GM13976 (cell line): ENCODE measurements around the gene COMMD6.

Experiments
- DNase-seq: peaks from one replicate; pipeline ENCODE4 v3.0.0; 2012; ENCODE audit warnings: low spot score
- CTCF ChIP-seq: IDR thresholded peaks from 2 replicates; pipeline ENCODE4 v1.5.1; 2012; ENCODE audit warnings: borderline replicate concordance, mild to moderate bottlenecking; ENCODE audit not compliant: insufficient read depth; ENCODE audit errors: extremely low read depth, missing control alignments, control extremely low read depth
- in situ Hi-C: fragments of 300-500 bp; cut with MboI; formaldehyde crosslinking; loops from one replicate; pipeline ENCODE4 v1.12.0; 2022; ENCODE audit warnings: low sequenced_read_pairs, mixed read lengths, inconsistent platforms; ENCODE audit not compliant: unreplicated experiment

COMMD6 gene

GRCh38 chr13:75486146-75487062, 51.2 kb downstream of the COMMD6 start:
- no peak for DNase-seq
- in situ Hi-C loops: no loop called here
- TF ChIP-seq CTCF: no peak

DNA sequence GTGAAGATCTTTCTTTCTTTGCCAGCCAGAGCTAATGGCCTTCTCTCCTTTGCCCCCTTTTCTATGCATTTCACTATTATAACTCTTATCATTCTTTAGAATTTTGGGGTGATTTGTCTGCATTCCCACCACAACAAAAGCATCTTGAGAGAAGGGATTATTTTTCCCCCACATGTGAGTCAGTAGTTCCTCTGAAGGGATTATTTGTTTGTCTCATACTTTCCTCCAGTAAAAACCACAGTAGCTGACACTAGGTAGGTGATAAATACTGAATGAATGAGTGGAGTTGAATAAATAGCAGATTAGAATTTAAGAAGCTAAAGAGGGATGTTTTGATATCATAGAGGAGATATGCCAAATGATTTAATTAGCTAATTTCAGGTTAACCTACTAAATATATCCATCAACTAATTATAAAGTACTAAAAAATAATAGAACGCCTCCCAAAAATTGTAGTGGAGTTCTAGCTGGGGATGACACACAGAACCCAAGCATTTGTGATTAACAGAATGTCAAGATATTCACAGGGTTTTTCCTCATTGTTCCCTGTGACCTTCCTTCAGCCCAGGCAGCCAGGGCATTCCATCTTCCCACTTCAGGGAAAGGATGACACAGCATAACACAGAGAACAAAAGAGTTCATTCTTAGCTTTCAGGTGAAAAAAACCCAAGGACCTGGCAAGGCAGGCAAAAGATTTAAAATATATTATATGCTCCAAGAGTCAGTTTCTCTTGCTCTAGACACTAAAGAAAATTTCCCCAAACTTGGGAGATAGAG, 52.2 kb downstream of the COMMD6 start:
- in situ Hi-C loops: no loop called here

GRCh38 chr13:75482820-75483079, 54.9 kb downstream of the COMMD6 start:
- TF ChIP-seq CTCF: no peak
- DNase-seq: no peak
- in situ Hi-C loops: no loop called here

More for the DNA sequence above, 52.2 kb downstream of the COMMD6 start:
- DNase-seq: no peak
- TF ChIP-seq CTCF: no peak

DNA sequence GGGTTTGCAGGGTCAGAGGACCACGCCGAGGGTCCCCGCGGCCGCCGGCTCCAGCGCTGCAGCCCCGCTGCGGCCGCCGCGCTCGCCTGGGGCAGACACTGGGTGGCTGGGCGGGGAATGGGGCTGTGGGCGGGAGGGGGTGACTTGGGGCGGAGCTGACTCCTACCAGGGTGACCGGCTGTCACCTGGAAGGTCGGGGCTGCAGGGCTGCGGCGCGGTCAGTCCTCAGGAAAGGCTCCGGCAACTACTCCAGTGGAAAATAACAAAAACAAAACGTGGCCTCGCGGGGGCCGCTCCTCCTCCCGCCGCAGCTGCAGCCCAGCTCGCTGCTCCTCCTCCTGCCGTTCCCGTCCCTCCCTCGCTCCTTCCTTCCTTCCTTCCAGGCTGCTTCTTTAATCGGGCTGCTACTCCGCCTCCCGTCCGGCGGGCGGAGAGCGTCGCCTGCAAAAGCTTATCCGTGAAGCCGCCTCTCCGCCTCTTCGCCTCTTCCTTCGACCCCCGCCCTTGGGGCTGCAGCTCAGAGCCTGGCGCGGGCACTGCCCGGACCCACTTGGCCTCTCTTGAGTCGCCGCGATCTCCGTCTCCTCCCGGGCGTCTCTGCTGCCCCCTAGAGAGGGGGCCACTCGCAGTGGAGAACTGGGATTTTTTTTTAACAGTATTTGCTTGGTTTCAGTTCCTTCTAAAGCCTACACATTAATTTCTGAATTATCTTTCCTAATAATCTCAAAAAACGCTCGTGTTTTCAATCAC, 55.4 kb downstream of the COMMD6 start, which contains the start of gene TBC1D4:
Gene TBC1D4, minus strand, starts transcription at position 100 of the 750 bp plus-strand sequence. CDS start 402 bp downstream, outside the sequence.
- in situ Hi-C loops: no loop called here
- DNase-seq: peak; percentile 85
- TF ChIP-seq CTCF: peak; percentile 63

- no peak for TF ChIP-seq CTCF
- peak; percentile 48 for DNase-seq
- in situ Hi-C loops: no loop called here
Measured at GRCh38 chr13:75481176-75482069, 56.2 kb downstream of the COMMD6 start.

DNA sequence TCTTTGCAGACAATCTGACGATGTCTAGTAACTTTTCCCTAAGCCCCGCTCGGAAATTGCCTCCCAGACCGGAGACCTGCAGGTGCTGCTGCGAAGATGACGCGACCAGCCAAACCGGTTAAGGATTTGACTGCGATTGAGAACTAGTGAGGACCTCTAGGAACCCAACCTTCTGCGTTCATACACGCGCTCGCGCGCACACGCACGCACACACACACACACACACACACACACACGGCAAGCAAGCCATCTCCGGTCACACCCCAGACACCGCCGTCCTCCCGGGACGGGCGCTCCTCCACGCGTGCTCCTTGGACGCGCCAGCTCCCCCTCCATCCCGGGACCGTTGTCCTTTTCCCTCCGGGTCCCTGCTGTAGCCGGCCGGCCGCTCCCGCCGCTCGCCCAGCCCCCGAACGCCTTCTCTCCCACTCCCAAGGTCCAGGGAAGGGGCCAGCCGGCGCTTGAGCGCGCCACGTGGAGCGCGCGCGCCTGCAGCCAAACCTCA, 56.9 kb downstream of the COMMD6 start:
- no peak for TF ChIP-seq CTCF
- in situ Hi-C loops: no loop called here

More for the DNA sequence above, 56.9 kb downstream of the COMMD6 start:
- DNase-seq: peak; percentile 60
